Measurements from ENCODE around the gene LUZP2. TPM values are rescaled to one million over a fixed set of nuclear protein-coding genes. Genes with fewer than 3 reads are reported as not detected.

Gene LUZP2
- total and polyA plus RNA-seq, 2 of the 8 experiments (the other 6 are each of a cell fraction or from before 2014, with no cell fraction given) = 0.79 to 1.5 TPM

DNA sequence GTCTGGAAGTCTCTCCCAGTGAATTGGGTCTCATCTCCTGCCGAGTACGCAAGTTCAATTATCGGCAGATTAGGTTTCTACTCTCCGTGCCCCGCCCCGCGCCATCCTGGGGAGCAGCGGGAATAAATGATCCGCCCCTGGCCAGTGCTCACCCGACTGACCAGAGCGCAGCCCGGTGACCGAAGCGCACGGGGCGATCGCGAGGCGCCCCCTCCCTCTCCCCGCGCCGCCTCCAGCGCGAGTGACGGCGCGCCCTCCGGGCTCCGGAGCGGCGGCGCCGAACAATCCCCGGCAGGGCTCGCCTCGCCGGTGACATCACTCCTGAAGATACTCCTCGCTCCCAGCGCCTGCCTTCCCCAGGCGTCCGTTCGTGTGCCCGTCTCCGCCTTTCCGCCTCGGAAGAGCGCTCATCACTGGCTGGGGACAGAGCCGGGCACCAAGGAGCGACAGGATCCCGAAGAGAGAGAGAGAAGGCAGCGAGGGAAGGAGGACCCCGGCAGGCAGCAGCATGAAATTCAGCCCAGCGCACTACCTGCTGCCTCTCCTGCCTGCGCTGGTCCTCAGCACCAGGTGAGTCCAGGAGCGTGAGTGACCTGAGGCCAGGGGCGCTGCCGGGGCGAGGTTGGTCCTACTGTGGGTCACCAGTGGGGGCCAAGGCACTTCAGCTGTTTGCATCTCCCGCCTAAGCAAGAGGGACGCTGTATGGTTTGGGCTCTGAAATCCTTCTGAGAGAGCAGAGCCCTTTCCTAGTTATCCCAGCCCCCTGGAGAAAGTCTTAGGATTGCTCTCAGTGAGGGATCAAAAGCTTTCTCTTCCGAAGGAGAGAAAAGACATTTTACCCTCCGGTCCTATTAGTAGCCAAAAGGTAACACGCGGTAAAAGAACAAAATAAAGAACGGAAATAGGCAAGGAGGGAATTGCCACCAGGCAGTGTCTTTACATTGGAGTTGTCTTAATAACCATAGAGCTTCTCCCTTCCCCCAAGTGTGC lies at the start of gene LUZP2 (continued):
- TF ChIP-seq NANOG (IDR thresholded peaks at IDR 0.05; ENCODE audit: insufficient read depth, low read depth, low read length, poor library complexity, severe bottlenecking) (no peak), TEAD4 (IDR thresholded peaks at IDR 0.05; ENCODE audit: low read depth, low read length) (no peak), BACH1 (IDR thresholded peaks at IDR 0.05; ENCODE audit: low read length) (peak; percentile 41; the same call in 1 of the 2 replicates), JUN (IDR thresholded peaks at IDR 0.05; ENCODE audit: low read depth, low read length) (no peak), KDM1A (IDR thresholded peaks at IDR 0.05; ENCODE audit: borderline replicate concordance, low read length) (0 out of 2 replicates have a peak, but pooled peaks have one; percentile 16), SUZ12 (IDR thresholded peaks at IDR 0.05; ENCODE audit: low read length) (peak; percentile 62; the same call in 1 of the 2 replicates)

Data from H1 (cell line).